Bronchial epithelial cell (primary cell): ENCODE measurements around the gene CAMTA2. TPM values are rescaled to one million over a fixed set of nuclear protein-coding genes. Genes with fewer than 3 reads are reported as not detected.
A peak's percentile ranks its signal among the peaks of the same experiment; 100 is the strongest.

Source experiments
- DNase-seq: peaks from one replicate; pipeline ENCODE4 v3.0.0-alpha.2; 2010; ENCODE audit warnings: low read depth
- FAIRE-seq: peaks from 2 replicates; lab custom pipeline; 2011; peaks lifted over from hg19 to GRCh38; lab: Jason Lieb, UNC
- H3K27me3 ChIP-seq: 2 replicates; pipeline ENCODE4 v1.5.1; 2011; ENCODE audit warnings: low read length; ENCODE audit not compliant: control insufficient read depth, insufficient read depth
- H3K36me3 ChIP-seq: 2 replicates; pipeline ENCODE4 v1.5.1; 2011; ENCODE audit warnings: low read length; ENCODE audit not compliant: control insufficient read depth, insufficient read depth
- H3K4me3 ChIP-seq: 2 replicates; pipeline ENCODE4 v1.5.1; 2011; ENCODE audit warnings: mild to moderate bottlenecking, low read depth, low read length, control low read depth
- CTCF ChIP-seq: IDR thresholded peaks from 2 replicates; pipeline ENCODE4 v1.5.1; 2011; ENCODE audit warnings: mild to moderate bottlenecking, moderate library complexity, low read length, control low read depth, inconsistent platforms; ENCODE audit not compliant: insufficient read depth, severe bottlenecking
- total RNA-seq: library from RNA; depleted of rRNA; stranded (reverse); fragments of >200 nt; gene quantifications from 2 replicates; pipeline ENCODE4 v1.2.1, GENCODE V29; 2014

Gene CAMTA2
- total RNA-seq, 1 donor from 2014 or later = 4.7 TPM

- DNase-seq (peak; percentile 92), FAIRE-seq (no peak)
- TF ChIP-seq CTCF = no peak
- no peak overlapping the region for H3K4me3 ChIP-seq
- H3K27me3 ChIP-seq = no peaks in the 10 kb centered on the region
- H3K36me3 ChIP-seq = peaks cover 16% of the 10 kb centered on the region
Measured at GRCh38 chr17:4945176-4945943, 42.1 kb downstream of the CAMTA2 start.

- H3K36me3 ChIP-seq = peaks cover 16% of the 10 kb centered on the region
- H3K27me3 ChIP-seq = no peaks in the 10 kb centered on the region
- TF ChIP-seq CTCF = no peak
- DNase-seq = no peak
- no peak overlapping the region for H3K4me3 ChIP-seq
- no peak for FAIRE-seq
Measured at GRCh38 chr17:4944554-4945175, 42.8 kb downstream of the CAMTA2 start.

GRCh38 chr17:4944163-4944553, 43.3 kb downstream of the CAMTA2 start:
- Histone ChIP-seq H3K36me3 (peaks cover 16% of the 10 kb centered on the region), H3K27me3 (no peaks in the 10 kb centered on the region), H3K4me3 (no peak overlapping the region)
- no peak for FAIRE-seq
- no peak for DNase-seq
- TF ChIP-seq CTCF = no peak

GRCh38 chr17:4942760-4943508, 44.5 kb downstream of the CAMTA2 start:
- H3K27me3 ChIP-seq = no peaks in the 10 kb centered on the region
- no peak for TF ChIP-seq CTCF
- H3K36me3 ChIP-seq = peaks cover 25% of the 10 kb centered on the region
- no peak for FAIRE-seq
- no peak for DNase-seq
- H3K4me3 ChIP-seq = no peak overlapping the region

- Histone ChIP-seq H3K4me3 (peak overlapping the region; percentile 93), H3K27me3 (no peaks in the 10 kb centered on the region), H3K36me3 (peaks cover 31% of the 10 kb centered on the region)
- DNase-seq = no peak
- no peak for FAIRE-seq
- no peak for TF ChIP-seq CTCF
Measured at GRCh38 chr17:4941319-4941610, 46.2 kb downstream of the CAMTA2 start.
